Measurements from ENCODE around the gene LGALS9B. TPM values are rescaled to one million over a fixed set of nuclear protein-coding genes. Genes with fewer than 3 reads are reported as not detected.
"Not testable (repeated sequence)": the region's sequence is repeated elsewhere in the genome, so short reads cannot be mapped to it uniquely, and the experiment has no call there.

The LGALS9B gene
- not detected for total RNA-seq

DNA sequence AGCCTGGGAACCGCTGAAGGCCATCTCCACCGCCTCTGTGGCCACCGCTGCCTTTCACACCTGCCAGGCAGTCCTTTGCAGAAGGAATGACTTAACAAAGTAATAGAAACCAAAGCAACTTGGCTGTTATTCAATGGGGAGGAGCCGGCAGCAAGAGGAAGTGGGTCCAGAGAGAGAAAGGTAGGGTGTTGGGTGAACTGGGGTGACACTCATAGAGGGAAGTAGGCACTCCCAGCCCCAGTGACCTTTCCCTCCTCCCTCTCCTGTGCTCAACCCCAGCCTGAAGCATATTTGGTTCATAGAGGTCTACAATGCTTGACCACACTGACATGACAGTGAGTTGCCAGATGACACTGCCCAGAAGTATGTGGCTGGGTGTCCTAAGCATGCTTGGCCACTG lies at the start of gene LGALS9B:
TSS of gene LGALS9B (minus strand) at position 93 of the 400 bp plus-strand sequence. CDS start at position 24, 69 bp downstream.
- H3K27ac ChIP-seq; DNase-seq; H3K4me3 ChIP-seq (replicated peaks in 1 of 3); intact Hi-C loops (cut with DNase I); H3K9me3 ChIP-seq; H3K4me1 ChIP-seq; H3K36me3 ChIP-seq; H3K27me3 ChIP-seq: not testable (repeated sequence)
- no CpG with 5 or more reads among the region's 4 CpGs for WGBS, 2 donors

DNA sequence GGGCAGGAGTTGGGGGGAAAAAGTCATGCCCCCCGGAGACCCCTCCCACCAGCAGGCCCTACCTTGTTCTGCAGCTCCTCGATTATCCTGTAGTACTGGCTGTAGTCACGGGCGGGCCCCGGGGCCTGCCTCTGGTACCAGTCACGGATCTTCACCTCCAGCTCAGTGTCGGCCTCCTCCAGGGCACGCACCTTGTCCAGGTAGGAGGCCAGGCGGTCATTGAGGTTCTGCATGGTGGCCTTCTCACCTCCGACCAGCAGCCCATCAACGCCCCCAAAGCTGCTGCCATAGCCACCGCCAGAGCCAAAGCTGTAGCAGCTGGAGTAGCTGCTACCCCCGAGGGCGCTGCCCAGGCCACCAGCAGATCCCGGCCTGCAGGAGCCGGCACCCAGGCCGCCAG lies 49.6 kb upstream of the LGALS9B start:
- H3K4me3 ChIP-seq (replicated peaks in 1 of 3); H3K4me1 ChIP-seq; H3K9me3 ChIP-seq; H3K27me3 ChIP-seq; DNase-seq; H3K36me3 ChIP-seq; intact Hi-C loops (cut with DNase I); H3K27ac ChIP-seq: not testable (repeated sequence)
- 100% methylated on average over 6 of the region's 17 CpGs; no CpG with 5 or more reads in 1 of the 2 donors for WGBS, 2 donors

- H3K9me3 ChIP-seq; H3K27me3 ChIP-seq; H3K4me3 ChIP-seq (replicated peaks in 1 of 3); H3K27ac ChIP-seq; H3K36me3 ChIP-seq; DNase-seq; intact Hi-C loops (cut with DNase I); H3K4me1 ChIP-seq: not testable (repeated sequence)
- WGBS, 2 donors, result 83 to 96% methylated on average over 4 of the region's 10 CpGs
Measured at GRCh38 chr17:20515099-20515498, 47.8 kb upstream of the LGALS9B start.

GRCh38 chr17:20513539-20513938 lies 46.2 kb upstream of the LGALS9B start:
- no CpG with 5 or more reads among the region's 9 CpGs for WGBS, 2 donors
- H3K36me3 ChIP-seq; intact Hi-C loops (cut with DNase I); H3K4me1 ChIP-seq; DNase-seq; H3K9me3 ChIP-seq; H3K4me3 ChIP-seq (replicated peaks in 1 of 3); H3K27ac ChIP-seq; H3K27me3 ChIP-seq: not testable (repeated sequence)

DNA sequence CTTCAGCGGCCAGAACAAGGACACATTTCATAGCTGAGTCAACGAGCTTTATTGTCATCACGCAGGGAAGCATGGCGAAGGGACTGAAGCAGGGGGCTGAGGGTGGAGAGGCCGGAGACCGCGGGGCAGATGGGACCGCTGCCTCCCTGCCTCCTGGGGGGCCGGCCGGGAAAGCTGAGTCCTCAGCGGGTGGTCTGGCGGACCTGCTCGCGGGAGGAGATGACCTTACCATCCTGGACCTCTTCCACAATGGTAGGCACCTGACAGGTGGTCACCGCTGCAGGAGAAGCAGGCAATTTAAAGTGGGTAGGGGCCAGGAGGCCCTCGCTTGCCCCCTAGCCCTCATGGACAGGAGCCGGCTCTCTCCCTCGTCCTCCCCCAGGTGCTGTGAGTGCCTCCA lies 45.0 kb upstream of the LGALS9B start:
- DNase-seq; H3K9me3 ChIP-seq; H3K36me3 ChIP-seq; H3K27ac ChIP-seq; H3K4me3 ChIP-seq (replicated peaks in 1 of 3); H3K4me1 ChIP-seq; intact Hi-C loops (cut with DNase I); H3K27me3 ChIP-seq: not testable (repeated sequence)
- WGBS, 2 donors, result no CpG with 5 or more reads among the region's 18 CpGs

GRCh38 chr17:20511778-20512177 lies 44.4 kb upstream of the LGALS9B start:
- H3K36me3 ChIP-seq; H3K27ac ChIP-seq; DNase-seq; H3K4me3 ChIP-seq (replicated peaks in 1 of 3); H3K9me3 ChIP-seq; intact Hi-C loops (cut with DNase I); H3K27me3 ChIP-seq; H3K4me1 ChIP-seq: not testable (repeated sequence)
- no CpG with 5 or more reads among the region's 8 CpGs for WGBS, 2 donors

DNA sequence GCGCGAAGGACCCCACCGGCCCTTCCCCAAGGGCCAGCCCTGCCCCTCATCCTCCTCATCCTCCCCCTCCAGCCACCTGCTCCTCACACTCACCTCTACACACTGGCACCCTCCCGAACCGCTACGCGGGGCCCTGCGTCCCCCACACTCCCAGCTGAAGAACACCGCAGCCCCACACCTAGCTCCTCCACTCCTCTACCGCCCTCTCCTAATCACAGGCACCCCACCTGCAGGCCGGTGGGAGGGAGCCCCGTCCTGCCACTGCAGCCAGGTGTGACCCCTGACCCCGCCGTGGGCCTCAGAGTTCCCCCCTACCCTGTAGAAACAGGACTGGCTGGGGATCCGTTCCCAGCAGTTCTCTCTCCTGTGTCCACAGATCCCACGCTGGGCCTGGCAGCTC lies 38.0 kb upstream of the LGALS9B start:
- H3K4me3 ChIP-seq (replicated peaks in 1 of 3); intact Hi-C loops (cut with DNase I); H3K27me3 ChIP-seq; H3K9me3 ChIP-seq; DNase-seq; H3K36me3 ChIP-seq; H3K4me1 ChIP-seq; H3K27ac ChIP-seq: not testable (repeated sequence)
- WGBS, 2 donors, result 80% methylated on average over 2 of the region's 16 CpGs; no CpG with 5 or more reads in 1 of the 2 donors

- H3K27me3 ChIP-seq; H3K27ac ChIP-seq; DNase-seq; H3K4me3 ChIP-seq (replicated peaks in 1 of 3); H3K9me3 ChIP-seq; H3K36me3 ChIP-seq; intact Hi-C loops (cut with DNase I); H3K4me1 ChIP-seq: not testable (repeated sequence)
- no CpG with 5 or more reads among the region's 11 CpGs for WGBS, 2 donors
Measured at GRCh38 chr17:20504388-20505066, 37.2 kb upstream of the LGALS9B start.

GRCh38 chr17:20501896-20502295 lies 34.6 kb upstream of the LGALS9B start:
- H3K27me3 ChIP-seq; H3K4me1 ChIP-seq; H3K27ac ChIP-seq; intact Hi-C loops (cut with DNase I); H3K4me3 ChIP-seq (replicated peaks in 1 of 3); H3K36me3 ChIP-seq; DNase-seq; H3K9me3 ChIP-seq: not testable (repeated sequence)
- WGBS, 2 donors, result 29 to 30% methylated on average over 4 to 7 of the region's 11 CpGs

GRCh38 chr17:20500346-20500745 lies 33.0 kb upstream of the LGALS9B start:
- intact Hi-C loops (cut with DNase I); DNase-seq; H3K27me3 ChIP-seq; H3K36me3 ChIP-seq; H3K4me1 ChIP-seq; H3K27ac ChIP-seq; H3K9me3 ChIP-seq; H3K4me3 ChIP-seq (replicated peaks in 1 of 3): not testable (repeated sequence)
- whole genome bisulfite sequencing, 2 donors, result 80 to 85% methylated on average over 4 of the region's 4 CpGs

DNA sequence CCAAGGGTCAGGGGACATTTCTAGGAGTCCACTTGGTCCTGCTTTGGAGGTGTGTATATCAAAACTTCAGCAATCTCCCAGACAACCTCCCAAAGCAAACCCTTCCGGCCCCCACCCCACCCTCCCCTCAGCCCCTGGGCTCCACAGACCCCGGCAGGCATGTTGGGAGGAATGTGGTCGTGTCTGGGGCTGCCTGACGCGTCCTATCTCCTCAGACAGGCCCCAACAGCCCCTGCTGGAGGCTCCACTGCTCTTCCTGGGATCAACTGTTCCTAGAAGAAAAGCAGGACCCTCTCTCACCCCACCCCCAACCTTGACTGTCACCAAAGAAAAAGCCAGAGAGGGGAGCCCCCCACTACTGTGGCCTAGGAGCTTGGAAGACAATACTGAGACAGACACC lies 28.1 kb upstream of the LGALS9B start:
- DNase-seq; H3K4me1 ChIP-seq; H3K4me3 ChIP-seq (replicated peaks in 1 of 3); intact Hi-C loops (cut with DNase I); H3K9me3 ChIP-seq; H3K36me3 ChIP-seq; H3K27me3 ChIP-seq; H3K27ac ChIP-seq: not testable (repeated sequence)
- WGBS, 2 donors, result 80% methylated on average over 1 of the region's 5 CpGs; no CpG with 5 or more reads in 1 of the 2 donors

GRCh38 chr17:20494735-20495134 lies 27.4 kb upstream of the LGALS9B start:
- intact Hi-C loops (cut with DNase I); H3K27ac ChIP-seq; H3K4me3 ChIP-seq (replicated peaks in 1 of 3); H3K36me3 ChIP-seq; H3K27me3 ChIP-seq; H3K9me3 ChIP-seq; H3K4me1 ChIP-seq; DNase-seq: not testable (repeated sequence)
- WGBS, 2 donors, result 92 to 97% methylated on average over 4 to 5 of the region's 9 CpGs

DNA sequence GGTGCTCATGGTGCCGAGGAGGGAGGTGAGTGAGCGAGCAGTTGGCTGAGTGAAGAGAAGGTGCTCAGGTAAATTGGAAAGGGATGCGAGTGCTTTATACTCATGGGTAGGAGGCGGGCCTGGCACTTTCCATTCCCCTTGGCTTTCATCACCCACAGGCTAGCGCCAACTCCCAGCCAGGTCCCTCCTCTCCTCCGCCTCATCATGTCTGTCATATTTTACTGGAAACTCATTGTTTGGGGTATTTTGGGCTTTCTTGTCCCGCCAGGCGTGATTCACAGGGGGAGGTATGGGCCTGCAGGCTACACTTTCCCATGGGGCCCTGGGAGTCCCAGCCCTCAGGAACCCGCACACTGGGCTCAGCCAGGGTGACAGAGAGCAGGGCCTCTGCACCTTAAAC lies 26.8 kb upstream of the LGALS9B start:
- H3K9me3 ChIP-seq; H3K36me3 ChIP-seq; DNase-seq; H3K4me1 ChIP-seq; H3K27ac ChIP-seq; H3K27me3 ChIP-seq; intact Hi-C loops (cut with DNase I); H3K4me3 ChIP-seq (replicated peaks in 1 of 3): not testable (repeated sequence)
- WGBS, 2 donors, result 100% methylated on average over 3 of the region's 9 CpGs; no CpG with 5 or more reads in 1 of the 2 donors

Measured in thyroid gland (tissue), 4 donors.